OCI-LY7 (cell line): ENCODE measurements around the gene STH.

ENCODE experiments used
- CTCF ChIP-seq: fragments of 200-600 bp; sonication (generic); conservative IDR thresholded peaks from 2 replicates; pipeline ENCODE4 v1.5.1; 2014; ENCODE audit warnings: mild to moderate bottlenecking, antibody characterized with exemption, low read length, moderate library complexity, mixed read lengths
- EZH2phosphoT487 ChIP-seq: fragments of 200-600 bp; sonication (generic); IDR thresholded peaks from 2 replicates; pipeline ENCODE4 v1.6.1; 2018; ENCODE audit warnings: low read depth, borderline replicate concordance, mild to moderate bottlenecking, mixed run types, antibody characterized with exemption, low read length, moderate library complexity, mixed read lengths

GRCh38 chr17:46027976-46028325, 28.9 kb downstream of the STH start:
- TF ChIP-seq CTCF, result no peak
- TF ChIP-seq EZH2phosphoT487, result no peak
